GM21367 (cell line): Measurements from ENCODE around the gene INSL4.

Experiments used
- ATAC-seq: cut with Tn5 transposase; IDR thresholded peaks from one replicate; pipeline ENCODE4 v1.9.1; 2021; ENCODE audit not compliant: unreplicated experiment

INSL4 gene

DNA sequence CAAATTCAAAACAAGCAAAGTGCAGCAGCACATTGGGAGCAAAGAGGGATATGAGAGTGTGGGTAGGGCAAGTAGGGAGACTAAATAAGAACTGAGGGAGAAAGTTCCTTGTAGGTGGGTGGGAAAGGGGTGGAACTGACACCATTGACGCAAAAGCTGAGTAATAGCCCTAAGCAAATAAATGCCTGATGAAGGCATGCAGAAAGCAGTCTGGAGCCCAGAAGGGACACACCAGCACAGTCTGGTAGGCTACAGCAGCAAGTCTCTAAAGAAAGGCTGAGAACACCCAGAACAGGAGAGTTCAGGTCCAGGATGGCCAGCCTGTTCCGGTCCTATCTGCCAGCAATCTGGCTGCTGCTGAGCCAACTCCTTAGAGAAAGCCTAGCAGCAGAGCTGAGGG lies at the start of gene INSL4:
INSL4 (plus strand) TSS at position 208 of the 400 bp plus-strand sequence; CDS start at position 313, 105 bp downstream.
- ATAC-seq = no peak

GRCh38 chr9:5184776-5185175 lies 46.4 kb upstream of the INSL4 start:
- ATAC-seq = no peak

- ATAC-seq = no peak
Measured at GRCh38 chr9:5185220-5185840, 45.9 kb upstream of the INSL4 start, which contains the start of gene INSL6. INSL6 (minus strand) TSS chr9:5185639; CDS start chr9:5185602, 37 bp downstream.

DNA sequence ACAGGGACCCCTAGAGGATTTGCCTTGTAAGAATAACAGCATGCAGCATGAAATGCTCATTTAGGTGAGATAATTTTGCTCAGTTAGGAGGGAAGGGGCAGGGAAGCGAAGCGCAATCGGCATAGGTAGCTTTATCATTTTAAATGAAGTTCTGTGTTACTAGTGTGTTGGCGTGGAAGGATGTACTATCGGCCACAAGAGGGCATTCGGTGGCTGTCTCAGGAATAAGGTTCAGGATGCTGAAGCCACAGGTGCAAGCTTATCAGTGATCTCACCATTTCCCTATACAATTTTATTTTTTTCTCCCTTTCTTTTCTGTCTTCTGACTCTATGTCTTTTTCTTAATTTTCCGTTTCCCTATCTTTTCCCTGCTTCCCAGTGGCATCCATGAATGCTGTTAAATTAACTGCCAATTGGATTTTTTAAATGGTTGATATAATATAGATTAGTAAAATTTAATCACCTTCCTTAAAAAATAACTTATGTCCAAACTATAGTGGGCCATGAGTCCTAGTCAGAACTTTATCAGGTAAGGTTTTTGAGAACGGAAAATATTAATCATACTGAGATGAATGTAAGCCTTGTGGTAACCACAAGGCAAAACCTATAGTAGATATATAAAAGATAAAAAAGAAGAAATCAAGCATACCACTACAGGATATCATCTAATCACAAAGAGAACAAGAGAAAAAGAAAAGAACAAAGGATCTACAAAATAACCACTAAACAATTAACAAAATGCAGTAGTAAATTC lies 44.6 kb upstream of the INSL4 start:
- no peak for ATAC-seq

- no peak for ATAC-seq
Measured at GRCh38 chr9:5188060-5188984, 42.9 kb upstream of the INSL4 start.

- ATAC-seq = no peak
Measured at GRCh38 chr9:5191985-5192384, 39.2 kb upstream of the INSL4 start.

DNA sequence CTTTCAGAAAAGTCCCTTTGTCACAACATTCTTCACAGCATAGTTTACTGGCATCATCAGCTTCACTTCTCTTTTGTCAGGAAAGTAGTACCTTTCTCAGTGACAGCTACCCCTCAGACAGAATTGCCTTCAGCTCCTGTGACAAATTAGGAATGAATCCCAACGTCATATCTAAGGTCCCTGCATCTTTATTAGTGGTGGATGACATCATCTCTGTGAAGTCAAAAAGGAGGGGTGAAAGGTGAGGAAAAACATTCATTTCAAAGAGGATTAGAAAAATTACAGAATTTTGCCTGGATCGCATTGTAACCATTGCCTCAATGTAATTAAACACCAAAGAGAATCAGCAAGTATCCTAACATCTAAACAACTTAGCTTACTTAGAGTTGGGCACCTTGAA lies 37.9 kb upstream of the INSL4 start:
- no peak for ATAC-seq

DNA sequence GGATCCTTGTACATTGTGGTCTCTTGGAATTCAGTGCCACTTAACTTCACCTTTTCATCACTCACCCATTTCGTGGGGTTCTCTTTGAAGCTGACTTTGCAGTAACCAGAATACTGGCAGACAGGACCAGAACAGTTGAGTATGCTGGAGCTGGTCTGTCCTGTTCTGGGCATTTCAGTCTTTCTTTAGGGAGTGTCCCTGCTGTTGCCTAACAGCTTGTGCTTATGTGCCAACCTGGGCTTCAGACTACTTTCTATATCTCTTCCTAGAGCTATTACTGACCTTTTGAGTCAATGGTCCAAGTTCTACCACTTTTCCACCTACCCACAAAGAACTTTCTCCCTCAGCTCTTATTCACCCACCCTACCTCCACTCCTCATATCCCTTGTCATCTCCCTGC lies 35.8 kb upstream of the INSL4 start:
- no peak for ATAC-seq

DNA sequence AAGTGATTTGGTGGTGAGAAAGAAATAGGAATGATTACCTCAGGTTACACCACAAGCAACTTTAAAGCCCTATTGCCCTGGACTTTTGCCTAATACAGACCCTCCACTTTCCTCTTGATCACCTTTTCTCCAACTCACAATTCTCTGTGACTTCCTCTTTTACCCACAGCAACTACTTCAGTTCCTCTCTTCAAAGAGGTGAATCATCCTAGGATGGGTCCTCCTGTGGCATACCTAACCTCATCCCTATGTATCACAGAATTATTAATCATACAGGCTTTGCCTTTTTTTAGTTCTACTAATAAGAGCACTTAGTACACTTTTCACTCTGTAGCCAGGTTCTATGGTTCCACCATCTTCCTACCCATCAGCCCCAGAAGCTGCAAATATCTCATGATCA lies 26.1 kb upstream of the INSL4 start:
- no peak for ATAC-seq

- ATAC-seq = no peak
Measured at GRCh38 chr9:5230554-5230953, 665 bp upstream of the INSL4 start.

- no peak for ATAC-seq
Measured at GRCh38 chr9:5263351-5264218, 32.4 kb downstream of the INSL4 start.

GRCh38 chr9:5264219-5264595 lies 33.0 kb downstream of the INSL4 start:
- no peak for ATAC-seq

DNA sequence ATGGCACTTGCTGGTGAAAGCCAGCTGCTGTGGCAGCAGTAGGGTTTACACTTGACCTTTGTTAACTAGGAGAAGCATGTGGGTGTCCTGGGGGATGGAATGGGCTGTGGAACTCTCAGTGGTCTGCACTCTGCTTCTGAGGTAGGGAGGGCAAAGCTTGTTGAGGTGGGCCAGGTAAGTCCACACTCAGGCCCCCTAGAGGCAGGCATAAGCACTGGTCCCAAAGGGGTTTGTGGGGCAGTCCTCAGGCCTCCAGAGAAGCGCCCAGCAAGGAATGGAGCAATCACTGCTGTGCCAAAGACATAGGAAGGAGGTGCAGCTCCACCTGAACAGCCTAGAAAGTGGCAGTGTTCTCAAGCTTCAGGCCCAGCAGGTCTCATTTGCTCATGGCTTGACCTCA lies 34.7 kb downstream of the INSL4 start:
- ATAC-seq = no peak

DNA sequence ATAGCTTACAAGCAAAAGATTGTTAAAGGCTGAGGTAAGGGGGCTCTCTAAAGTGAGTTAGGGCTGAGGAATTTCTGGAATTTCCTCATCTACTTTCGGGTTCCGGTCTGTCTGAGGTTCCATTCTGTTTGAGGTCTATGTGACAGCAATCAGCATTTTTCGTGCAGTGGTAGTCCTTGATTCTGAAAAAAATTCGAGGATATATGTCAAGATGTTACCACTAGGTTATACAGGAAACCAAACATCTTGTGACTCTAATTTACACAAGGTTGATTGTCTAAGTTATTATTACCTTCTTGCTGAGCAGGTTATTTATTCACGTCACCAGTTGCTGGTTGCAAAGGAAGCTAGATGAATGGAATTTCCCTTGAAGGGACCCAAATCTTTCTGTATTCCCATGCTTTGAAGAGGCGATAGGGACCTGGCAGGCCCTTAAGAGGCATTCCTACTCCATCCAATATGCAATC lies 38.1 kb downstream of the INSL4 start:
- ATAC-seq = no peak

DNA sequence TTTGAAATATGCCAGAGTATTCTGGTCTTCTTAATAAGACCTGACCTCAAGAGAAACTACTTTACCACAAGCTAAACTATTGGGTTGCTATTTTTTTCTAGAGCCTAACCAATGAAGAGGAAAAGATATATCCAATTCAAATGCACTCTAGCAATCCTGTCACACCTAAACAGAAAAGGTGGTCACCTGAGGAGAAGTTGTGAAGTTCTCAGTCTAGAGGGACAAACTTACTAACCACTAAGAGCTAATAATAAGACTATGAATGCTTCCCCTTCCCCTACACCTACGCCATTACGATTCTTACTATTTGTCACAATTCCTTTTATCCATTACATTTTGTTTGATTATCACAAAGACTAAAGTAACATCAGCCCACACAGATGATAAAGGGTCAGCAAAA lies 43.6 kb downstream of the INSL4 start:
- ATAC-seq = no peak

- no peak for ATAC-seq
Measured at GRCh38 chr9:5278486-5278885, 47.3 kb downstream of the INSL4 start.
